ENCODE data around the gene POLR1E.
A peak's percentile ranks its signal among the peaks of the same experiment; 100 is the strongest.

Gene POLR1E, protein sequence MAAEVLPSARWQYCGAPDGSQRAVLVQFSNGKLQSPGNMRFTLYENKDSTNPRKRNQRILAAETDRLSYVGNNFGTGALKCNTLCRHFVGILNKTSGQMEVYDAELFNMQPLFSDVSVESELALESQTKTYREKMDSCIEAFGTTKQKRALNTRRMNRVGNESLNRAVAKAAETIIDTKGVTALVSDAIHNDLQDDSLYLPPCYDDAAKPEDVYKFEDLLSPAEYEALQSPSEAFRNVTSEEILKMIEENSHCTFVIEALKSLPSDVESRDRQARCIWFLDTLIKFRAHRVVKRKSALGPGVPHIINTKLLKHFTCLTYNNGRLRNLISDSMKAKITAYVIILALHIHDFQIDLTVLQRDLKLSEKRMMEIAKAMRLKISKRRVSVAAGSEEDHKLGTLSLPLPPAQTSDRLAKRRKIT

GRCh38 chr9:37485389-37486255 is at the start of gene POLR1E:
TSS of gene POLR1E (plus strand) at chr9:37485948. CDS start at chr9:37486048, 100 bp downstream.
- Histone ChIP-seq H3K4me3 (ENCODE audit: low read length in 2 of 2) (peak within 1 kb of the TSS; percentile 84 to 94), H3K9ac (ENCODE audit: low read length in 2 of 2) (peak within 1 kb of the TSS; percentile 88 to 90), H3K36me3 (ENCODE audit: control insufficient read depth in 2 of 2, insufficient read depth in 2 of 2, low read length in 2 of 2) (peaks cover 7 to 13% of the 10 kb centered on the region in 2 donors), H3K4me1 (ENCODE audit: control insufficient read depth, insufficient read depth, low read length) (peaks cover 34% of the 10 kb centered on the region), H3K27ac (ENCODE audit: low read length) (peak within 1 kb of the TSS; percentile 90), H3K9me3 (ENCODE audit: control insufficient read depth in 2 of 2, low read length in 2 of 2) (no peaks in the 10 kb centered on the region), H3K27me3 (ENCODE audit: control insufficient read depth in 1 of 2, insufficient read depth in 2 of 2, low read length in 2 of 2) (no peaks in the 10 kb centered on the region)

- no peak overlapping the region for H3K27ac ChIP-seq (ENCODE audit: low read length)
Observed at GRCh38 chr9:37436540-37436939, 49.2 kb upstream of the POLR1E start.

GRCh38 chr9:37437010-37437409 is 48.7 kb upstream of the POLR1E start:
- peaks cover 48 to 75% of the 10 kb centered on the region in 2 donors for H3K36me3 ChIP-seq (ENCODE audit: control insufficient read depth in 2 of 2, insufficient read depth in 2 of 2, low read length in 2 of 2)
- H3K9me3 ChIP-seq (ENCODE audit: control insufficient read depth in 2 of 2, low read length in 2 of 2) = no peaks in the 10 kb centered on the region
- no peak overlapping the region for H3K9ac ChIP-seq (ENCODE audit: low read length in 2 of 2)
- no peak overlapping the region for H3K4me3 ChIP-seq (ENCODE audit: low read length in 2 of 2)
- no peak overlapping the region for H3K27ac ChIP-seq (ENCODE audit: low read length)
- H3K4me1 ChIP-seq (ENCODE audit: control insufficient read depth, insufficient read depth, low read length) = peaks cover 2% of the 10 kb centered on the region
- H3K27me3 ChIP-seq (ENCODE audit: control insufficient read depth in 1 of 2, insufficient read depth in 2 of 2, low read length in 2 of 2) = no peaks in the 10 kb centered on the region

More at GRCh38 chr9:37436540-37436939, 49.2 kb upstream of the POLR1E start:
- Histone ChIP-seq H3K9ac (ENCODE audit: low read length in 2 of 2) (no peak overlapping the region), H3K36me3 (ENCODE audit: control insufficient read depth in 2 of 2, insufficient read depth in 2 of 2, low read length in 2 of 2) (peaks cover 46 to 75% of the 10 kb centered on the region in 2 donors), H3K4me1 (ENCODE audit: control insufficient read depth, insufficient read depth, low read length) (peaks cover 2% of the 10 kb centered on the region), H3K9me3 (ENCODE audit: control insufficient read depth in 2 of 2, low read length in 2 of 2) (no peaks in the 10 kb centered on the region), H3K4me3 (ENCODE audit: low read length in 2 of 2) (no peak overlapping the region), H3K27me3 (ENCODE audit: control insufficient read depth in 1 of 2, insufficient read depth in 2 of 2, low read length in 2 of 2) (no peaks in the 10 kb centered on the region)

GRCh38 chr9:37437621-37438020 is 48.1 kb upstream of the POLR1E start:
- Histone ChIP-seq H3K9me3 (ENCODE audit: control insufficient read depth in 2 of 2, low read length in 2 of 2) (no peaks in the 10 kb centered on the region), H3K27ac (ENCODE audit: low read length) (no peak overlapping the region), H3K4me1 (ENCODE audit: control insufficient read depth, insufficient read depth, low read length) (peaks cover 2% of the 10 kb centered on the region), H3K27me3 (ENCODE audit: control insufficient read depth in 1 of 2, insufficient read depth in 2 of 2, low read length in 2 of 2) (no peaks in the 10 kb centered on the region), H3K4me3 (ENCODE audit: low read length in 2 of 2) (no peak overlapping the region), H3K36me3 (ENCODE audit: control insufficient read depth in 2 of 2, insufficient read depth in 2 of 2, low read length in 2 of 2) (peaks cover 54 to 79% of the 10 kb centered on the region in 2 donors), H3K9ac (ENCODE audit: low read length in 2 of 2) (no peak overlapping the region)

GRCh38 chr9:37438359-37438758 is 47.4 kb upstream of the POLR1E start:
- no peak overlapping the region for H3K4me3 ChIP-seq (ENCODE audit: low read length in 2 of 2)
- H3K36me3 ChIP-seq (ENCODE audit: control insufficient read depth in 2 of 2, insufficient read depth in 2 of 2, low read length in 2 of 2) = peaks cover 50 to 79% of the 10 kb centered on the region in 2 donors
- H3K9ac ChIP-seq (ENCODE audit: low read length in 2 of 2) = no peak overlapping the region
- no peak overlapping the region for H3K27ac ChIP-seq (ENCODE audit: low read length)
- no peaks in the 10 kb centered on the region for H3K27me3 ChIP-seq (ENCODE audit: control insufficient read depth in 1 of 2, insufficient read depth in 2 of 2, low read length in 2 of 2)
- H3K9me3 ChIP-seq (ENCODE audit: control insufficient read depth in 2 of 2, low read length in 2 of 2) = no peaks in the 10 kb centered on the region
- H3K4me1 ChIP-seq (ENCODE audit: control insufficient read depth, insufficient read depth, low read length) = peaks cover 2% of the 10 kb centered on the region

- no peak overlapping the region for H3K27ac ChIP-seq (ENCODE audit: low read length)
- H3K4me1 ChIP-seq (ENCODE audit: control insufficient read depth, insufficient read depth, low read length) = peaks cover 2% of the 10 kb centered on the region
- peaks cover 49% of the 10 kb centered on the region in 2 donors for H3K36me3 ChIP-seq (ENCODE audit: control insufficient read depth in 2 of 2, insufficient read depth in 2 of 2, low read length in 2 of 2)
- no peak overlapping the region for H3K9ac ChIP-seq (ENCODE audit: low read length in 2 of 2)
- no peaks in the 10 kb centered on the region for H3K9me3 ChIP-seq (ENCODE audit: control insufficient read depth in 2 of 2, low read length in 2 of 2)
- no peaks in the 10 kb centered on the region for H3K27me3 ChIP-seq (ENCODE audit: control insufficient read depth in 1 of 2, insufficient read depth in 2 of 2, low read length in 2 of 2)
- no peak overlapping the region for H3K4me3 ChIP-seq (ENCODE audit: low read length in 2 of 2)
Observed at GRCh38 chr9:37441776-37442370, 43.9 kb upstream of the POLR1E start.

DNA sequence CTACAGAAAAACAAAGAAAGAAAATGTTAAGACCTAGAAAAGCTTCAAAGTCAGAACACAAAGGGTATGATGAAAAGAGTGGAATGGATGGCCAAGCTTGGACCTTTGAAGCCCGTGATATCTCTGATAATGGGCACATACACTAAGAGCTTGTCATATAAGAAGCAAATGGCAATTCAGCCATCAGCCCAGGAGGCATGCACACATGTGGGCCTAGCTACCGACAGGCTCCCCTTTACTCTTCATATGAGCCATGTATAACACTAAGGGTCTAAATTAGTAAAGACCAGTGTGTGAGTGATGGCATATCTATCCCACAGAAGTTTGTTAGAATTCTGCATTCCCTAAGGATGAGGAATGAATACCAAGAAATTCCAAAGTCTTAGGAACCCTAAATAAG is 43.2 kb upstream of the POLR1E start:
- Histone ChIP-seq H3K27ac (ENCODE audit: low read length) (no peak overlapping the region), H3K4me1 (ENCODE audit: control insufficient read depth, insufficient read depth, low read length) (peaks cover 2% of the 10 kb centered on the region), H3K9me3 (ENCODE audit: control insufficient read depth in 2 of 2, low read length in 2 of 2) (no peaks in the 10 kb centered on the region), H3K9ac (ENCODE audit: low read length in 2 of 2) (no peak overlapping the region), H3K36me3 (ENCODE audit: control insufficient read depth in 2 of 2, insufficient read depth in 2 of 2, low read length in 2 of 2) (peaks cover 42 to 44% of the 10 kb centered on the region in 2 donors), H3K4me3 (ENCODE audit: low read length in 2 of 2) (no peak overlapping the region), H3K27me3 (ENCODE audit: control insufficient read depth in 1 of 2, insufficient read depth in 2 of 2, low read length in 2 of 2) (no peaks in the 10 kb centered on the region)

GRCh38 chr9:37443566-37443965 is 42.2 kb upstream of the POLR1E start:
- Histone ChIP-seq H3K4me1 (ENCODE audit: control insufficient read depth, insufficient read depth, low read length) (no peaks in the 10 kb centered on the region), H3K36me3 (ENCODE audit: control insufficient read depth in 2 of 2, insufficient read depth in 2 of 2, low read length in 2 of 2) (peaks cover 36 to 38% of the 10 kb centered on the region in 2 donors), H3K9ac (ENCODE audit: low read length in 2 of 2) (no peak overlapping the region)

DNA sequence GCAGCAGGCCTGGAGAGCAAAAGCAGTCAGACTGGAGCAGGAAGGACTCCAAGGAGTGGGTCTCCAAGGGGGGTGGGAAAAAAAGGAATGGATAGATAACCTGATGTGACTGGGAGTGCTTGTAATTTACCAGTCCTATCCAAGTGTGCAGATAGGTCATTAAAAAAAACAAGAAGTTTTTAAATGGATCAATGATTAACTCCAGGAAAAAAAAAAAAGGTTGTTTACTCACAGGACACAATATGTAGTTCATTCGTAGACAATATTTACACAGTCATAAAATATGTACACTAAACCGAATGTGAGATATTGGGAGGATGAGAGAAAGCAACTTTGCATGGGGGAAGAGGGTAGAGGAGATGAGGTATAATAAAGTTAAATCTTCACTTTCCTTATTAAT is 40.9 kb upstream of the POLR1E start:
- peaks cover 28 to 30% of the 10 kb centered on the region in 2 donors for H3K36me3 ChIP-seq (ENCODE audit: control insufficient read depth in 2 of 2, insufficient read depth in 2 of 2, low read length in 2 of 2)
- H3K4me3 ChIP-seq (ENCODE audit: low read length in 2 of 2) = no peak overlapping the region
- H3K4me1 ChIP-seq (ENCODE audit: control insufficient read depth, insufficient read depth, low read length) = no peaks in the 10 kb centered on the region
- H3K9ac ChIP-seq (ENCODE audit: low read length in 2 of 2) = no peak overlapping the region
- H3K9me3 ChIP-seq (ENCODE audit: control insufficient read depth in 2 of 2, low read length in 2 of 2) = no peaks in the 10 kb centered on the region
- H3K27ac ChIP-seq (ENCODE audit: low read length) = no peak overlapping the region
- H3K27me3 ChIP-seq (ENCODE audit: control insufficient read depth in 1 of 2, insufficient read depth in 2 of 2, low read length in 2 of 2) = no peaks in the 10 kb centered on the region

More at GRCh38 chr9:37443566-37443965, 42.2 kb upstream of the POLR1E start:
- no peaks in the 10 kb centered on the region for H3K27me3 ChIP-seq (ENCODE audit: control insufficient read depth in 1 of 2, insufficient read depth in 2 of 2, low read length in 2 of 2)
- H3K27ac ChIP-seq (ENCODE audit: low read length) = no peak overlapping the region
- H3K4me3 ChIP-seq (ENCODE audit: low read length in 2 of 2) = no peak overlapping the region
- H3K9me3 ChIP-seq (ENCODE audit: control insufficient read depth in 2 of 2, low read length in 2 of 2) = no peaks in the 10 kb centered on the region

- no peaks in the 10 kb centered on the region for H3K27me3 ChIP-seq (ENCODE audit: control insufficient read depth in 1 of 2, insufficient read depth in 2 of 2, low read length in 2 of 2)
- H3K27ac ChIP-seq (ENCODE audit: low read length) = no peak overlapping the region
- H3K36me3 ChIP-seq (ENCODE audit: control insufficient read depth in 2 of 2, insufficient read depth in 2 of 2, low read length in 2 of 2) = peaks cover 21 to 22% of the 10 kb centered on the region in 2 donors
- no peak overlapping the region for H3K4me3 ChIP-seq (ENCODE audit: low read length in 2 of 2)
- H3K9ac ChIP-seq (ENCODE audit: low read length in 2 of 2) = no peak overlapping the region
- no peaks in the 10 kb centered on the region for H3K4me1 ChIP-seq (ENCODE audit: control insufficient read depth, insufficient read depth, low read length)
- no peaks in the 10 kb centered on the region for H3K9me3 ChIP-seq (ENCODE audit: control insufficient read depth in 2 of 2, low read length in 2 of 2)
Observed at GRCh38 chr9:37445832-37446231, 39.9 kb upstream of the POLR1E start.
